Small intestine (tissue), 7 donors: ENCODE data around the gene NR2E1. TPM values are rescaled to one million over a fixed set of nuclear protein-coding genes. Genes with fewer than 3 reads are reported as not detected.

ENCODE experiments used
- DNase-seq, 2 donors: peaks; one replicate each; pipeline versions ENCODE4 v3.0.0 to v3.0.0-alpha.2; 2013
- FAIRE-seq: peaks from 2 replicates; lab custom pipeline; 2012; peaks lifted over from hg19 to GRCh38; lab: Jason Lieb, UNC
- H3K27ac ChIP-seq, 3 donors: one replicate each; pipeline ENCODE4 v1.5.1; 2013; ENCODE audit warnings: low read length in 2 of 3, mild to moderate bottlenecking in 2 of 3, control low read depth in 1 of 3, inconsistent platforms in 1 of 3, low read depth in 1 of 3, moderate library complexity in 1 of 3
- H3K27me3 ChIP-seq, 3 donors: one replicate each; pipeline ENCODE4 v1.6.1; 2013; ENCODE audit warnings: low read length in 3 of 3, inconsistent platforms in 1 of 3; ENCODE audit not compliant: control insufficient read depth in 3 of 3, insufficient read depth in 3 of 3
- H3K36me3 ChIP-seq, 3 donors: one replicate each; pipeline ENCODE4 v1.6.1; 2013; ENCODE audit warnings: low read length in 3 of 3, inconsistent platforms in 1 of 3, low read depth in 1 of 3, mild to moderate bottlenecking in 1 of 3, moderate library complexity in 1 of 3; ENCODE audit not compliant: control insufficient read depth in 3 of 3, insufficient read depth in 2 of 3
- H3K4me1 ChIP-seq, 3 donors: one replicate each; pipeline ENCODE4 v1.6.1; 2013; ENCODE audit warnings: low read length in 2 of 3, inconsistent platforms in 1 of 3, low read depth in 1 of 3, mild to moderate bottlenecking in 1 of 3, moderate library complexity in 1 of 3; ENCODE audit not compliant: control insufficient read depth in 3 of 3, insufficient read depth in 2 of 3
- H3K4me3 ChIP-seq, 3 donors: one replicate each; pipeline ENCODE4 v1.5.1; 2013; ENCODE audit warnings: low read length in 3 of 3, control low read depth in 1 of 3, inconsistent platforms in 1 of 3, low read depth in 1 of 3, mild to moderate bottlenecking in 1 of 3, moderate library complexity in 1 of 3
- H3K9me3 ChIP-seq, 2 donors: one replicate each; pipeline ENCODE4 v1.6.1; 2013; ENCODE audit warnings: low read depth in 1 of 2, low read length in 1 of 2; ENCODE audit not compliant: control insufficient read depth in 2 of 2, insufficient read depth in 1 of 2
- WGBS, 3 donors: extraction: QIAGEN DNeasy Blood & Tissue Kit; methylation state at CpG; one replicate each; pipeline ENCODE4 v1.1.7; 2013; 5-methylcytosine and 5-hydroxymethylcytosine counted together
- polyA plus RNA-seq, 4 donors: library from polyadenylated mRNA; stranded (reverse) in 3 of 4; unstranded in 1 of 4; fragments of 200-250 nt in 3 of 4; fragments of 120-200 nt in 1 of 4; gene quantifications; one replicate each; pipeline versions ENCODE4 v1.2.1 to v1.2.3, GENCODE V29; 2013
- donor health status: healthy with polysubstance abuse.
- donor health status: control.
- donor health status: control.
- donor health status: Bipolar disorder and iron deficiency.
- donor health status: healthy.

The NR2E1 gene
- polyA plus RNA-seq, 4 donors = 0.04 TPM; not detected in 3

GRCh38 chr6:108157981-108158525 is 7.8 kb upstream of the NR2E1 start:
- peak in 1 of 2 donors; percentile 26 for DNase-seq
- H3K4me3 ChIP-seq = peak overlapping the region in 1 of 3 donors; percentile 2
- peaks cover 3 to 81% (median 46%) of the 10 kb centered on the region in 3 donors for H3K27me3 ChIP-seq
- H3K27ac ChIP-seq = no peak overlapping the region
- no peak for FAIRE-seq
- peaks cover 0 to 7% (median 0%) of the 10 kb centered on the region in 3 donors for H3K4me1 ChIP-seq
- WGBS, 3 donors = 4 to 9% (median 7%) methylated on average over 37 to 38 of the region's 38 CpGs
- H3K9me3 ChIP-seq = no peaks in the 10 kb centered on the region
- H3K36me3 ChIP-seq = no peaks in the 10 kb centered on the region

- peaks cover 0 to 16% (median 1%) of the 10 kb centered on the region in 3 donors for H3K4me1 ChIP-seq
- DNase-seq (no peak), FAIRE-seq (no peak)
- no peaks in the 10 kb centered on the region for H3K9me3 ChIP-seq
- 17 to 22% (median 17%) methylated on average over 5 of the region's 5 CpGs for whole genome bisulfite sequencing, 3 donors
- no peak overlapping the region for H3K27ac ChIP-seq
- H3K4me3 ChIP-seq = no peak overlapping the region
- H3K27me3 ChIP-seq = peaks cover 14 to 90% (median 61%) of the 10 kb centered on the region in 3 donors
- H3K36me3 ChIP-seq = no peaks in the 10 kb centered on the region
Measured at GRCh38 chr6:108159981-108160380, 5.8 kb upstream of the NR2E1 start.

- FAIRE-seq (no peak), DNase-seq (no peak)
- Histone ChIP-seq H3K9me3 (no peaks in the 10 kb centered on the region), H3K27ac (no peak overlapping the region), H3K4me3 (no peak overlapping the region), H3K4me1 (peaks cover 1 to 30% (median 4%) of the 10 kb centered on the region in 3 donors), H3K27me3 (peaks cover 18 to 92% (median 69%) of the 10 kb centered on the region in 3 donors), H3K36me3 (no peaks in the 10 kb centered on the region)
- 8 to 17% (median 12%) methylated on average over 3 of the region's 3 CpGs for WGBS, 3 donors
Measured at GRCh38 chr6:108161724-108162282, 4.0 kb upstream of the NR2E1 start.

- H3K4me3 ChIP-seq = no peak overlapping the region
- peaks cover 28 to 92% (median 72%) of the 10 kb centered on the region in 3 donors for H3K27me3 ChIP-seq
- no peaks in the 10 kb centered on the region for H3K36me3 ChIP-seq
- no peak for FAIRE-seq
- DNase-seq = no peak
- WGBS, 3 donors = 1 to 4% (median 4%) methylated on average over 6 of the region's 6 CpGs
- H3K9me3 ChIP-seq = no peaks in the 10 kb centered on the region
- H3K4me1 ChIP-seq = peaks cover 1 to 36% (median 4%) of the 10 kb centered on the region in 3 donors
- H3K27ac ChIP-seq = no peak overlapping the region
Measured at GRCh38 chr6:108163267-108163643, 2.6 kb upstream of the NR2E1 start.

- Histone ChIP-seq H3K4me3 (no peak overlapping the region), H3K27me3 (peaks cover 29 to 92% (median 76%) of the 10 kb centered on the region in 3 donors), H3K9me3 (no peaks in the 10 kb centered on the region), H3K27ac (no peak overlapping the region), H3K36me3 (no peaks in the 10 kb centered on the region), H3K4me1 (peaks cover 4 to 41% (median 10%) of the 10 kb centered on the region in 3 donors)
- no peak for DNase-seq
- WGBS, 3 donors = 5 to 10% (median 10%) methylated on average over 41 of the region's 41 CpGs
- no peak for FAIRE-seq
Measured at GRCh38 chr6:108163644-108164542, 1.9 kb upstream of the NR2E1 start.

- DNase-seq (no peak), FAIRE-seq (no peak)
- H3K4me3 ChIP-seq = no peak overlapping the region
- H3K4me1 ChIP-seq = peaks cover 4 to 47% (median 11%) of the 10 kb centered on the region in 3 donors
- no peaks in the 10 kb centered on the region for H3K36me3 ChIP-seq
- 2 to 7% (median 5%) methylated on average over 17 of the region's 17 CpGs for WGBS, 3 donors
- no peaks in the 10 kb centered on the region for H3K9me3 ChIP-seq
- peaks cover 33 to 95% (median 80%) of the 10 kb centered on the region in 3 donors for H3K27me3 ChIP-seq
- H3K27ac ChIP-seq = no peak overlapping the region
Measured at GRCh38 chr6:108164543-108164814, 1.3 kb upstream of the NR2E1 start.

GRCh38 chr6:108164815-108165706 is 761 bp upstream of the NR2E1 start:
- peak overlapping the region in 1 of 3 donors; percentile 3 for H3K4me3 ChIP-seq

More at GRCh38 chr6:108164815-108165706, 761 bp upstream of the NR2E1 start:
- WGBS, 3 donors = 5 to 7% (median 6%) methylated on average over 64 to 69 of the region's 69 CpGs
- DNase-seq = no peak
- no peak for FAIRE-seq
- H3K9me3 ChIP-seq = no peaks in the 10 kb centered on the region
- H3K27me3 ChIP-seq = peaks cover 33 to 98% (median 82%) of the 10 kb centered on the region in 3 donors
- no peak overlapping the region for H3K27ac ChIP-seq
- H3K4me1 ChIP-seq = peaks cover 4 to 47% (median 11%) of the 10 kb centered on the region in 3 donors
- no peaks in the 10 kb centered on the region for H3K36me3 ChIP-seq
